ENCODE data around the gene CAMSAP2.
A peak's percentile ranks its signal among the peaks of the same experiment; 100 is the strongest.

CAMSAP2 gene

DNA sequence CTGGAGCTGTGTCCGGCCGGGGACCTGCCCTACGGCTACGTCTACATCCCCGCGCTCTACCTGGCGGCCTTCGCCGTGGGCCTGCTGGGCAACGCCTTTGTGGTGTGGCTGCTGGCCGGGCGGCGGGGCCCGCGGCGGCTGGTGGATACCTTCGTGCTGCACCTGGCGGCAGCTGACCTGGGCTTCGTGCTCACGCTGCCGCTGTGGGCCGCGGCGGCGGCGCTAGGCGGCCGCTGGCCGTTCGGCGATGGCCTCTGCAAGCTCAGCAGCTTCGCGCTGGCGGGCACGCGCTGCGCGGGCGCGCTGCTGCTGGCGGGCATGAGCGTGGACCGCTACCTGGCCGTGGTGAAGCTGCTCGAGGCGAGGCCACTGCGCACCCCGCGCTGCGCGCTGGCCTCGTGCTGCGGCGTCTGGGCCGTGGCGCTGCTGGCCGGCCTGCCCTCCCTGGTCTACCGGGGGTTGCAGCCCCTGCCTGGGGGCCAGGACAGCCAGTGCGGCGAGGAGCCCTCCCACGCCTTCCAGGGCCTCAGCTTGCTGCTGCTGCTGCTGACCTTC lies 134.5 kb downstream of the CAMSAP2 start:
- TF ChIP-seq, protein P1, sequence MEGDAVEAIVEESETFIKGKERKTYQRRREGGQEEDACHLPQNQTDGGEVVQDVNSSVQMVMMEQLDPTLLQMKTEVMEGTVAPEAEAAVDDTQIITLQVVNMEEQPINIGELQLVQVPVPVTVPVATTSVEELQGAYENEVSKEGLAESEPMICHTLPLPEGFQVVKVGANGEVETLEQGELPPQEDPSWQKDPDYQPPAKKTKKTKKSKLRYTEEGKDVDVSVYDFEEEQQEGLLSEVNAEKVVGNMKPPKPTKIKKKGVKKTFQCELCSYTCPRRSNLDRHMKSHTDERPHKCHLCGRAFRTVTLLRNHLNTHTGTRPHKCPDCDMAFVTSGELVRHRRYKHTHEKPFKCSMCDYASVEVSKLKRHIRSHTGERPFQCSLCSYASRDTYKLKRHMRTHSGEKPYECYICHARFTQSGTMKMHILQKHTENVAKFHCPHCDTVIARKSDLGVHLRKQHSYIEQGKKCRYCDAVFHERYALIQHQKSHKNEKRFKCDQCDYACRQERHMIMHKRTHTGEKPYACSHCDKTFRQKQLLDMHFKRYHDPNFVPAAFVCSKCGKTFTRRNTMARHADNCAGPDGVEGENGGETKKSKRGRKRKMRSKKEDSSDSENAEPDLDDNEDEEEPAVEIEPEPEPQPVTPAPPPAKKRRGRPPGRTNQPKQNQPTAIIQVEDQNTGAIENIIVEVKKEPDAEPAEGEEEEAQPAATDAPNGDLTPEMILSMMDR (IDR thresholded peaks at IDR 0.05; ENCODE audit: insufficient read depth, low read length, poor library complexity, severe bottlenecking): no peak
- Histone ChIP-seq H3K4me3 (replicated peaks; ENCODE audit: low read depth, low read length) (peak overlapping the region; percentile 59), H3K27me3 (replicated peaks; ENCODE audit: control insufficient read depth, insufficient read depth, low read length) (no peaks in the 10 kb centered on the region), H3K36me3 (ENCODE audit: control insufficient read depth, insufficient read depth, low read length) (no peaks in the 10 kb centered on the region)
- no peak for DNase-seq (ENCODE audit: extremely low read depth, insufficient read length)

DNA sequence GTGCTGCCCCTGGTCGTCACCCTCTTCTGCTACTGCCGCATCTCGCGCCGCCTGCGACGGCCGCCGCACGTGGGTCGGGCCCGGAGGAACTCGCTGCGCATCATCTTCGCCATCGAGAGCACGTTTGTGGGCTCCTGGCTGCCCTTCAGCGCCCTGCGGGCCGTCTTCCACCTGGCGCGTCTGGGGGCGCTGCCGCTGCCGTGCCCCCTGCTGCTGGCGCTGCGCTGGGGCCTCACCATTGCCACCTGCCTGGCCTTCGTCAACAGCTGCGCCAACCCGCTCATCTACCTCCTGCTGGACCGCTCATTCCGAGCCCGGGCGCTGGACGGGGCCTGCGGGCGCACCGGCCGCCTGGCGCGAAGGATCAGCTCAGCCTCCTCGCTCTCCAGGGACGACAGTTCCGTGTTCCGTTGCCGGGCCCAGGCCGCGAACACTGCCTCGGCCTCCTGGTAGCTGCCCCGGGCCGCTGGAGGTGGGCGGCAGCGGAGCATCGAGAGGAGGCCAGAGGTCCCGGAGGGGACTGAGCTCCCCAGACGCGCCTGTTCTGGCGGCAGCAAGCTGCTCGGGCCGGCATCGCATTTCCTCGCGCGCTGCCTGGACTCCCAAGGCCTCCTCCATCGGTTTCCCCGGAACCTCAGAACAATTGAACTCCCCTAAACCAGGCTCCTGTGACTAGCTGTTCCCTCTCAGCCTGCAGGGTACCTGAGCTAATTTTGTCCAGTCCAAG lies 135.1 kb downstream of the CAMSAP2 start:
- no peak for DNase-seq (ENCODE audit: extremely low read depth, insufficient read length)
- no peaks in the 10 kb centered on the region for H3K36me3 ChIP-seq (ENCODE audit: control insufficient read depth, insufficient read depth, low read length)
- no peaks in the 10 kb centered on the region for H3K27me3 ChIP-seq (replicated peaks; ENCODE audit: control insufficient read depth, insufficient read depth, low read length)
- TF ChIP-seq, protein P1 (IDR thresholded peaks at IDR 0.05; ENCODE audit: insufficient read depth, low read length, poor library complexity, severe bottlenecking): peak; percentile 40
- H3K4me3 ChIP-seq (replicated peaks; ENCODE audit: low read depth, low read length): peak overlapping the region; percentile 59

DNA sequence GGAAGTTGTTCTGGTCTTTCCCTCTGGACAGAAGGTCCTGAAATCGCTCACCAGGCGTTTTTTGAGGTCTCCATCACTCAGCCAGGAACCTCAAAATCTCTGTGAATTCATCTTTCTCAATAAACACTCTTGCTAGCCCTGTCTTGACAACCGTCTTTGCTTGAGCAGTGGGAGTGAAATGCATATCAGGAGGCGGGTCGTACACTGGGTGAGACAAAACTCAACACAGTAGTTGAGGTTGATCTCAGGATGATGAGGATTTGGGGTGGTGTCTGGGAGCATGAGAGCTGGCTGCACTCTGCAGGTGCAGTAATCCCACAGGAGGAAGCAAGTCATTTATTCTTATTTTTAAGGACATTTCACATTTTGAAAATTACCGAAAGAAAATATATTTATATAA lies 136.0 kb downstream of the CAMSAP2 start:
- DNase-seq (ENCODE audit: extremely low read depth, insufficient read length): no peak
- TF ChIP-seq, protein P1 (IDR thresholded peaks at IDR 0.05; ENCODE audit: insufficient read depth, low read length, poor library complexity, severe bottlenecking): no peak
- no peaks in the 10 kb centered on the region for H3K36me3 ChIP-seq (ENCODE audit: control insufficient read depth, insufficient read depth, low read length)
- peak overlapping the region; percentile 59 for H3K4me3 ChIP-seq (replicated peaks; ENCODE audit: low read depth, low read length)
- no peaks in the 10 kb centered on the region for H3K27me3 ChIP-seq (replicated peaks; ENCODE audit: control insufficient read depth, insufficient read depth, low read length)

DNA sequence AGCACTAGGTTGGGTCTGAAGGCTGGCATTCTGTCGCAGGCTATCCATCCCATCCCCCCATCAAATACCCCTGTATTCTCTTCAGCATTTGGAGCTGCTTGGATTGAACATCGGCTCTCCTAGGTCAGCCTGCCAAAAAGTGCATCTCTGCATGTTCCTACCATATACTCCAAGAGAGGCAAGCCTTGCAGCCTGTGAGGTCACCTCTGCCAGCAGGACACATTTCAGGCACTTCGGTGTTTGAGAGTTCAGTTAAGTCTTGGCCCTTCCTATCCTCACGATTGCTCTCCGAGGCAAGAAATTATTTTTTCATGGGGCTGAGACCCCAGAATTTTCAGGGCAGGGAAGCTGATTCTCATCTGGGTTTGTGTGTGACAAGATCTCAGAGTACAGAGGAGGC lies 136.7 kb downstream of the CAMSAP2 start:
- TF ChIP-seq, protein P1 (IDR thresholded peaks at IDR 0.05; ENCODE audit: insufficient read depth, low read length, poor library complexity, severe bottlenecking): no peak
- no peak for DNase-seq (ENCODE audit: extremely low read depth, insufficient read length)
- no peaks in the 10 kb centered on the region for H3K27me3 ChIP-seq (replicated peaks; ENCODE audit: control insufficient read depth, insufficient read depth, low read length)
- no peak overlapping the region for H3K4me3 ChIP-seq (replicated peaks; ENCODE audit: low read depth, low read length)
- H3K36me3 ChIP-seq (ENCODE audit: control insufficient read depth, insufficient read depth, low read length): no peaks in the 10 kb centered on the region

DNA sequence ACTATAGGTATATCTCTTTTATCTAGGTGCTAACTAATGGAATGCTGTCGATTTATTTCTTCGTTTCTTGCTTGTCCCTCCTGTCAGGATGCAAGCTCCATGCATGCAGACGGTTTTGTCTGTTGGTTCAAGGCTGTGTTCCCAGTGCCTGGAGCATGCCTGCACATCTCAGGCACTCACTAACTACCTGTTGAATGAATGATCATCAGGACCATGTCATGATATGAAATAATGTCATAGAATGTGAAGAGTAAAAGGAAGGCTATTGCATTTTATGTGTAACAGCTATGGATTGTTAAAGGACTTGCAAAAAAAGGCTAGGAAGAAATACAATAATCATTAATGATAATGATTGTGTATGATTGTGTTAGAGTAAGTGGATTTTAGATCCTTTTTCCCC lies 138.3 kb downstream of the CAMSAP2 start:
- Histone ChIP-seq H3K27me3 (replicated peaks; ENCODE audit: control insufficient read depth, insufficient read depth, low read length) (no peaks in the 10 kb centered on the region), H3K36me3 (ENCODE audit: control insufficient read depth, insufficient read depth, low read length) (no peaks in the 10 kb centered on the region), H3K4me3 (replicated peaks; ENCODE audit: low read depth, low read length) (no peak overlapping the region)
- TF ChIP-seq, protein P1 (IDR thresholded peaks at IDR 0.05; ENCODE audit: insufficient read depth, low read length, poor library complexity, severe bottlenecking): no peak
- no peak for DNase-seq (ENCODE audit: extremely low read depth, insufficient read length)
